ENCODE results near the gene EMID1. TPM values are rescaled to one million over a fixed set of nuclear protein-coding genes. Genes with fewer than 3 reads are reported as not detected.
A peak's percentile ranks its signal among the peaks of the same experiment; 100 is the strongest.
"Not testable (repeated sequence)": the region's sequence is repeated elsewhere in the genome, so short reads cannot be mapped to it uniquely, and the experiment has no call there.

Gene EMID1
- total and polyA plus RNA-seq, 4 donors: 10.3 to 24.4 (median 14.9) TPM

GRCh38 chr22:29245626-29246385 is 40.1 kb downstream of the EMID1 start:
- WGBS (ENCODE audit: insufficient coverage): 53% methylated on average over 10 of the region's 11 CpGs
- Histone ChIP-seq H3K27ac (ENCODE audit: low read depth, low read length) (no peak overlapping the region), H3K4me1 (ENCODE audit: control insufficient read depth, insufficient read depth, low read length) (peaks cover 5% of the 10 kb centered on the region), H3K4me3 (ENCODE audit: low read depth, low read length) (no peak overlapping the region), H3K27me3 (ENCODE audit: control insufficient read depth, insufficient read depth, low read length) (no peaks in the 10 kb centered on the region), H3K36me3 (ENCODE audit: control insufficient read depth, insufficient read depth, low read length) (peaks cover 16% of the 10 kb centered on the region), H3K9me3 (ENCODE audit: control insufficient read depth, insufficient read depth, low read length) (peaks cover 4% of the 10 kb centered on the region)
- DNase-seq (ENCODE audit: low read depth in 4 of 6, low spot score in 6 of 6): peak in 4 of 6 donors; percentile 39 to 89 (median 70)

- peaks cover 13% of the 10 kb centered on the region for H3K36me3 ChIP-seq (ENCODE audit: control insufficient read depth, insufficient read depth, low read length)
- WGBS (ENCODE audit: insufficient coverage): 100% methylated on average over 6 of the region's 10 CpGs
- DNase-seq (ENCODE audit: low read depth in 4 of 6, low spot score in 6 of 6); H3K4me3 ChIP-seq (ENCODE audit: low read depth, low read length); H3K27ac ChIP-seq (ENCODE audit: low read depth, low read length); H3K4me1 ChIP-seq (ENCODE audit: control insufficient read depth, insufficient read depth, low read length); H3K9me3 ChIP-seq (ENCODE audit: control insufficient read depth, insufficient read depth, low read length); H3K27me3 ChIP-seq (ENCODE audit: control insufficient read depth, insufficient read depth, low read length): not testable (repeated sequence)
Observed at GRCh38 chr22:29247891-29248290, 42.2 kb downstream of the EMID1 start.

GRCh38 chr22:29251265-29251664 is 45.6 kb downstream of the EMID1 start:
- no peaks in the 10 kb centered on the region for H3K4me1 ChIP-seq (ENCODE audit: control insufficient read depth, insufficient read depth, low read length)
- H3K9me3 ChIP-seq (ENCODE audit: control insufficient read depth, insufficient read depth, low read length): no peaks in the 10 kb centered on the region
- H3K4me3 ChIP-seq (ENCODE audit: low read depth, low read length): no peak overlapping the region
- H3K27ac ChIP-seq (ENCODE audit: low read depth, low read length): no peak overlapping the region
- WGBS (ENCODE audit: insufficient coverage): 97% methylated on average over 3 of the region's 5 CpGs
- peaks cover 23% of the 10 kb centered on the region for H3K36me3 ChIP-seq (ENCODE audit: control insufficient read depth, insufficient read depth, low read length)
- DNase-seq (ENCODE audit: low read depth in 4 of 6, low spot score in 6 of 6): no peak
- H3K27me3 ChIP-seq (ENCODE audit: control insufficient read depth, insufficient read depth, low read length): no peaks in the 10 kb centered on the region

- peaks cover 30% of the 10 kb centered on the region for H3K36me3 ChIP-seq (ENCODE audit: control insufficient read depth, insufficient read depth, low read length)
- DNase-seq (ENCODE audit: low read depth in 4 of 6, low spot score in 6 of 6): peak in 1 of 6 donors; percentile 41
- no peaks in the 10 kb centered on the region for H3K4me1 ChIP-seq (ENCODE audit: control insufficient read depth, insufficient read depth, low read length)
- H3K27ac ChIP-seq (ENCODE audit: low read depth, low read length): no peak overlapping the region
- no peaks in the 10 kb centered on the region for H3K9me3 ChIP-seq (ENCODE audit: control insufficient read depth, insufficient read depth, low read length)
- 93% methylated on average over 9 of the region's 10 CpGs for WGBS (ENCODE audit: insufficient coverage)
- no peak overlapping the region for H3K4me3 ChIP-seq (ENCODE audit: low read depth, low read length)
- H3K27me3 ChIP-seq (ENCODE audit: control insufficient read depth, insufficient read depth, low read length): no peaks in the 10 kb centered on the region
Observed at GRCh38 chr22:29251981-29252911, 46.5 kb downstream of the EMID1 start.

GRCh38 chr22:29253561-29254285 is 48.0 kb downstream of the EMID1 start:
- Histone ChIP-seq H3K4me1 (ENCODE audit: control insufficient read depth, insufficient read depth, low read length) (no peaks in the 10 kb centered on the region), H3K27ac (ENCODE audit: low read depth, low read length) (no peak overlapping the region), H3K36me3 (ENCODE audit: control insufficient read depth, insufficient read depth, low read length) (peaks cover 41% of the 10 kb centered on the region), H3K27me3 (ENCODE audit: control insufficient read depth, insufficient read depth, low read length) (no peaks in the 10 kb centered on the region), H3K9me3 (ENCODE audit: control insufficient read depth, insufficient read depth, low read length) (no peaks in the 10 kb centered on the region), H3K4me3 (ENCODE audit: low read depth, low read length) (no peak overlapping the region)
- WGBS (ENCODE audit: insufficient coverage): 80% methylated on average over 8 of the region's 14 CpGs
- DNase-seq (ENCODE audit: low read depth in 4 of 6, low spot score in 6 of 6): no peak

GRCh38 chr22:29254286-29254660 is 48.6 kb downstream of the EMID1 start:
- H3K4me3 ChIP-seq (ENCODE audit: low read depth, low read length): no peak overlapping the region
- 62% methylated on average over 2 of the region's 4 CpGs for WGBS (ENCODE audit: insufficient coverage)
- H3K27ac ChIP-seq (ENCODE audit: low read depth, low read length): no peak overlapping the region
- no peaks in the 10 kb centered on the region for H3K27me3 ChIP-seq (ENCODE audit: control insufficient read depth, insufficient read depth, low read length)
- no peaks in the 10 kb centered on the region for H3K4me1 ChIP-seq (ENCODE audit: control insufficient read depth, insufficient read depth, low read length)
- H3K9me3 ChIP-seq (ENCODE audit: control insufficient read depth, insufficient read depth, low read length): no peaks in the 10 kb centered on the region
- DNase-seq (ENCODE audit: low read depth in 4 of 6, low spot score in 6 of 6): no peak
- peaks cover 45% of the 10 kb centered on the region for H3K36me3 ChIP-seq (ENCODE audit: control insufficient read depth, insufficient read depth, low read length)

GRCh38 chr22:29255064-29255621 is 49.4 kb downstream of the EMID1 start:
- WGBS (ENCODE audit: insufficient coverage): 88% methylated on average over 9 of the region's 11 CpGs
- Histone ChIP-seq H3K9me3 (ENCODE audit: control insufficient read depth, insufficient read depth, low read length) (no peaks in the 10 kb centered on the region), H3K27me3 (ENCODE audit: control insufficient read depth, insufficient read depth, low read length) (no peaks in the 10 kb centered on the region), H3K27ac (ENCODE audit: low read depth, low read length) (no peak overlapping the region), H3K4me3 (ENCODE audit: low read depth, low read length) (no peak overlapping the region), H3K4me1 (ENCODE audit: control insufficient read depth, insufficient read depth, low read length) (no peaks in the 10 kb centered on the region), H3K36me3 (ENCODE audit: control insufficient read depth, insufficient read depth, low read length) (peaks cover 53% of the 10 kb centered on the region)
- no peak for DNase-seq (ENCODE audit: low read depth in 4 of 6, low spot score in 6 of 6)

GRCh38 chr22:29256606-29257325 is 51.1 kb downstream of the EMID1 start:
- Histone ChIP-seq H3K27ac (ENCODE audit: low read depth, low read length) (no peak overlapping the region), H3K4me1 (ENCODE audit: control insufficient read depth, insufficient read depth, low read length) (no peaks in the 10 kb centered on the region), H3K9me3 (ENCODE audit: control insufficient read depth, insufficient read depth, low read length) (no peaks in the 10 kb centered on the region), H3K36me3 (ENCODE audit: control insufficient read depth, insufficient read depth, low read length) (peaks cover 66% of the 10 kb centered on the region), H3K4me3 (ENCODE audit: low read depth, low read length) (no peak overlapping the region), H3K27me3 (ENCODE audit: control insufficient read depth, insufficient read depth, low read length) (no peaks in the 10 kb centered on the region)
- WGBS (ENCODE audit: insufficient coverage): 100% methylated on average over 2 of the region's 8 CpGs
- DNase-seq (ENCODE audit: low read depth in 4 of 6, low spot score in 6 of 6): no peak

- H3K4me3 ChIP-seq (ENCODE audit: low read depth, low read length): no peak overlapping the region
- no peak for DNase-seq (ENCODE audit: low read depth in 4 of 6, low spot score in 6 of 6)
- no peaks in the 10 kb centered on the region for H3K9me3 ChIP-seq (ENCODE audit: control insufficient read depth, insufficient read depth, low read length)
- no peaks in the 10 kb centered on the region for H3K27me3 ChIP-seq (ENCODE audit: control insufficient read depth, insufficient read depth, low read length)
- 95% methylated on average over 7 of the region's 8 CpGs for WGBS (ENCODE audit: insufficient coverage)
- peaks cover 69% of the 10 kb centered on the region for H3K36me3 ChIP-seq (ENCODE audit: control insufficient read depth, insufficient read depth, low read length)
- no peak overlapping the region for H3K27ac ChIP-seq (ENCODE audit: low read depth, low read length)
- no peaks in the 10 kb centered on the region for H3K4me1 ChIP-seq (ENCODE audit: control insufficient read depth, insufficient read depth, low read length)
Observed at GRCh38 chr22:29257751-29258181, 52.1 kb downstream of the EMID1 start.
